ENCODE data around the gene ADM5. TPM values are rescaled to one million over a fixed set of nuclear protein-coding genes. Genes with fewer than 3 reads are reported as not detected.

ADM5 gene
- total and polyA plus RNA-seq, 8 donors: 0.28 to 2.5 (median 0.66) TPM

- intact Hi-C loops (cut with DNase I): no loop called here
- H3K4me3 ChIP-seq: no peak overlapping the region
Observed at GRCh38 chr19:49667473-49667872, 21.9 kb upstream of the ADM5 start.

GRCh38 chr19:49669516-49669915, 19.9 kb upstream of the ADM5 start:
- WGBS, 2 donors: 86 to 89% methylated on average over 3 of the region's 3 CpGs
- TF ChIP-seq CTCF (IDR thresholded peaks at IDR 0.05): no peak
- Histone ChIP-seq H3K4me3 (no peak overlapping the region), H3K4me1 (peaks cover 4 to 10% (median 5%) of the 10 kb centered on the region in 3 donors), H3K27me3 (no peaks in the 10 kb centered on the region), H3K27ac (no peak overlapping the region), H3K9me3 (no peaks in the 10 kb centered on the region), H3K36me3 (no peaks in the 10 kb centered on the region)
- intact Hi-C loops (cut with DNase I): no loop called here
- DNase-seq (no peak), FAIRE-seq (no peak), ATAC-seq (no peak)

More at GRCh38 chr19:49667473-49667872, 21.9 kb upstream of the ADM5 start:
- TF ChIP-seq CTCF (IDR thresholded peaks at IDR 0.05): no peak
- WGBS, 2 donors: 89 to 91% methylated on average over 2 of the region's 2 CpGs
- H3K27me3 ChIP-seq: no peaks in the 10 kb centered on the region
- ATAC-seq (no peak), DNase-seq (no peak), FAIRE-seq (no peak)
- H3K27ac ChIP-seq: no peak overlapping the region
- H3K36me3 ChIP-seq: peaks cover 0 to under 1% (median under 1%) of the 10 kb centered on the region in 3 donors
- no peaks in the 10 kb centered on the region for H3K9me3 ChIP-seq
- H3K4me1 ChIP-seq: peaks cover 5 to 10% (median 10%) of the 10 kb centered on the region in 3 donors

- no peak for FAIRE-seq
- intact Hi-C loops (cut with DNase I): loop anchor here in 1 of 3 donors (10.0 kb wide), 1 partner anchor 88 kb away; the partner anchor contains the start of genes NOSIP and PRRG2
- 12 to 18% methylated on average over 27 to 28 of the region's 28 CpGs for WGBS, 2 donors
Observed at GRCh38 chr19:49672131-49672919, 17.1 kb upstream of the ADM5 start.

GRCh38 chr19:49676136-49676783, 13.1 kb upstream of the ADM5 start:
- ATAC-seq (peak; percentile 56 to 65 (median 60)), DNase-seq (peak in 5 of 6 donors; percentile 85 to 90 (median 89)), FAIRE-seq (no peak)
- Histone ChIP-seq H3K27ac (peak overlapping the region; percentile 89 to 95 (median 92)), H3K9me3 (no peaks in the 10 kb centered on the region), H3K36me3 (no peaks in the 10 kb centered on the region), H3K4me1 (peaks cover 5 to 26% (median 17%) of the 10 kb centered on the region in 3 donors), H3K27me3 (no peaks in the 10 kb centered on the region), H3K4me3 (peak overlapping the region in 2 of 4 donors; percentile 20 to 39)
- TF ChIP-seq CTCF (IDR thresholded peaks at IDR 0.05): no peak
- intact Hi-C loops (cut with DNase I): loop anchor here in 1 of 3 donors (10.0 kb wide), 1 partner anchor 91 kb away; the partner anchor contains the start of genes NOSIP and PRRG2
- 3 to 4% methylated on average over 27 of the region's 27 CpGs for WGBS, 2 donors

More at GRCh38 chr19:49672131-49672919, 17.1 kb upstream of the ADM5 start:
- TF ChIP-seq CTCF (IDR thresholded peaks at IDR 0.05): peak; percentile 85 to 95 (median 88)
- Histone ChIP-seq H3K27ac (peak overlapping the region in 3 of 4 donors; percentile 55 to 77 (median 58)), H3K4me3 (peak overlapping the region in 1 of 4 donors; percentile 27), H3K9me3 (no peaks in the 10 kb centered on the region), H3K27me3 (no peaks in the 10 kb centered on the region), H3K36me3 (no peaks in the 10 kb centered on the region), H3K4me1 (peaks cover 5 to 9% (median 8%) of the 10 kb centered on the region in 3 donors)
- DNase-seq (peak; percentile 78 to 93 (median 82)), ATAC-seq (peak in 3 of 4 donors; percentile 28 to 45 (median 31))

Data from pancreas (tissue), 10 donors.